Small intestine (tissue), 7 donors: ENCODE results near the gene PSMB1. TPM values are rescaled to one million over a fixed set of nuclear protein-coding genes. Genes with fewer than 3 reads are reported as not detected.
A peak's percentile ranks its signal among the peaks of the same experiment; 100 is the strongest.
"Not testable (repeated sequence)": the region's sequence is repeated elsewhere in the genome, so short reads cannot be mapped to it uniquely, and the experiment has no call there.

Experiments used
- DNase-seq, 2 donors: peaks; one replicate each; pipeline versions ENCODE4 v3.0.0 to v3.0.0-alpha.2; 2013
- FAIRE-seq: peaks from 2 replicates; lab custom pipeline; 2012; peaks lifted over from hg19 to GRCh38; lab: Jason Lieb, UNC
- H3K27ac ChIP-seq, 3 donors: one replicate each; pipeline ENCODE4 v1.5.1; 2013; ENCODE audit warnings: low read length in 2 of 3, mild to moderate bottlenecking in 2 of 3, control low read depth in 1 of 3, inconsistent platforms in 1 of 3, low read depth in 1 of 3, moderate library complexity in 1 of 3
- H3K27me3 ChIP-seq, 3 donors: one replicate each; pipeline ENCODE4 v1.6.1; 2013; ENCODE audit warnings: low read length in 3 of 3, inconsistent platforms in 1 of 3; ENCODE audit not compliant: control insufficient read depth in 3 of 3, insufficient read depth in 3 of 3
- H3K36me3 ChIP-seq, 3 donors: one replicate each; pipeline ENCODE4 v1.6.1; 2013; ENCODE audit warnings: low read length in 3 of 3, inconsistent platforms in 1 of 3, low read depth in 1 of 3, mild to moderate bottlenecking in 1 of 3, moderate library complexity in 1 of 3; ENCODE audit not compliant: control insufficient read depth in 3 of 3, insufficient read depth in 2 of 3
- H3K4me1 ChIP-seq, 3 donors: one replicate each; pipeline ENCODE4 v1.6.1; 2013; ENCODE audit warnings: low read length in 2 of 3, inconsistent platforms in 1 of 3, low read depth in 1 of 3, mild to moderate bottlenecking in 1 of 3, moderate library complexity in 1 of 3; ENCODE audit not compliant: control insufficient read depth in 3 of 3, insufficient read depth in 2 of 3
- H3K4me3 ChIP-seq, 3 donors: one replicate each; pipeline ENCODE4 v1.5.1; 2013; ENCODE audit warnings: low read length in 3 of 3, control low read depth in 1 of 3, inconsistent platforms in 1 of 3, low read depth in 1 of 3, mild to moderate bottlenecking in 1 of 3, moderate library complexity in 1 of 3
- H3K9me3 ChIP-seq, 2 donors: one replicate each; pipeline ENCODE4 v1.6.1; 2013; ENCODE audit warnings: low read depth in 1 of 2, low read length in 1 of 2; ENCODE audit not compliant: control insufficient read depth in 2 of 2, insufficient read depth in 1 of 2
- WGBS, 3 donors: extraction: QIAGEN DNeasy Blood & Tissue Kit; methylation state at CpG; one replicate each; pipeline ENCODE4 v1.1.7; 2013; 5-methylcytosine and 5-hydroxymethylcytosine counted together
- polyA plus RNA-seq, 4 donors: library from polyadenylated mRNA; stranded (reverse) in 3 of 4; unstranded in 1 of 4; fragments of 200-250 nt in 3 of 4; fragments of 120-200 nt in 1 of 4; gene quantifications; one replicate each; pipeline versions ENCODE4 v1.2.1 to v1.2.3, GENCODE V29; 2013
- donor health status: healthy with polysubstance abuse.
- donor health status: control.
- donor health status: control.
- donor health status: Bipolar disorder and iron deficiency.
- donor health status: healthy.

Gene PSMB1
- polyA plus RNA-seq, 4 donors: 198 to 314 (median 308) TPM

- no peak for FAIRE-seq
- 66 to 75% (median 70%) methylated on average over 4 of the region's 4 CpGs for WGBS, 3 donors
- Histone ChIP-seq H3K4me1 (no peaks in the 10 kb centered on the region), H3K9me3 (peaks cover 0 to 13% of the 10 kb centered on the region in 2 donors), H3K4me3 (no peak overlapping the region), H3K27ac (no peak overlapping the region), H3K36me3 (no peaks in the 10 kb centered on the region), H3K27me3 (no peaks in the 10 kb centered on the region)
- no peak for DNase-seq
Observed at GRCh38 chr6:170506446-170506845, 46.7 kb downstream of the PSMB1 start.

DNA sequence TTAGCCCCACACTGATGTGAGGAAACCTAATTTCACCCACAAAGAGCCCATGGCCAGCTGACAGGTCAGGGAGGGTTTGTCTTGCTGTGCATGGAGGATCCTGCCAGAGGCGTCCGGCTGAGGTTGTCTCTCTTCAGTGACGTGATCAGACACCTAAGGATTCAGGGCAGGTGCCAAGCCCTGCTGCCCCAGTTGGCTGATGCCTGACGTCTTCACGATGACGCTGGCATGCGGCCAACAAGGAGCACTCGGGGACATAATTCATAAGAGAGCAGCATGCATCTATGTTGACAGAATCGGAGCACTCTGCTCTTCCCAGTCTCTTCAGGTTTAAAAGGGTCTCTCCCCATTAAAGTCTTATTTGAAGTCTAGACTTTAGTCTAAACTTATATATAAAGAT, 47.8 kb downstream of the PSMB1 start:
- FAIRE-seq (no peak), DNase-seq (peak in 1 of 2 donors; percentile 27)
- Histone ChIP-seq H3K4me3 (no peak overlapping the region), H3K27me3 (no peaks in the 10 kb centered on the region), H3K9me3 (peaks cover 0 to 16% of the 10 kb centered on the region in 2 donors), H3K36me3 (no peaks in the 10 kb centered on the region), H3K4me1 (no peaks in the 10 kb centered on the region), H3K27ac (no peak overlapping the region)
- 10 to 32% (median 20%) methylated on average over 9 of the region's 9 CpGs for WGBS, 3 donors

- 60 to 73% (median 64%) methylated on average over 4 of the region's 4 CpGs for WGBS, 3 donors
- FAIRE-seq (no peak), DNase-seq (no peak)
- Histone ChIP-seq H3K4me1 (no peaks in the 10 kb centered on the region), H3K27ac (no peak overlapping the region), H3K36me3 (no peaks in the 10 kb centered on the region), H3K4me3 (no peak overlapping the region), H3K9me3 (peaks cover 0 to 16% of the 10 kb centered on the region in 2 donors), H3K27me3 (no peaks in the 10 kb centered on the region)
Observed at GRCh38 chr6:170504479-170504878, 48.6 kb downstream of the PSMB1 start.

GRCh38 chr6:170503414-170503761, 49.7 kb downstream of the PSMB1 start:
- no peak overlapping the region for H3K4me3 ChIP-seq
- no peaks in the 10 kb centered on the region for H3K27me3 ChIP-seq
- H3K9me3 ChIP-seq: peaks cover 0 to 16% of the 10 kb centered on the region in 2 donors
- H3K27ac ChIP-seq: no peak overlapping the region
- DNase-seq: no peak
- H3K36me3 ChIP-seq: no peaks in the 10 kb centered on the region
- no peaks in the 10 kb centered on the region for H3K4me1 ChIP-seq
- no peak for FAIRE-seq

DNA sequence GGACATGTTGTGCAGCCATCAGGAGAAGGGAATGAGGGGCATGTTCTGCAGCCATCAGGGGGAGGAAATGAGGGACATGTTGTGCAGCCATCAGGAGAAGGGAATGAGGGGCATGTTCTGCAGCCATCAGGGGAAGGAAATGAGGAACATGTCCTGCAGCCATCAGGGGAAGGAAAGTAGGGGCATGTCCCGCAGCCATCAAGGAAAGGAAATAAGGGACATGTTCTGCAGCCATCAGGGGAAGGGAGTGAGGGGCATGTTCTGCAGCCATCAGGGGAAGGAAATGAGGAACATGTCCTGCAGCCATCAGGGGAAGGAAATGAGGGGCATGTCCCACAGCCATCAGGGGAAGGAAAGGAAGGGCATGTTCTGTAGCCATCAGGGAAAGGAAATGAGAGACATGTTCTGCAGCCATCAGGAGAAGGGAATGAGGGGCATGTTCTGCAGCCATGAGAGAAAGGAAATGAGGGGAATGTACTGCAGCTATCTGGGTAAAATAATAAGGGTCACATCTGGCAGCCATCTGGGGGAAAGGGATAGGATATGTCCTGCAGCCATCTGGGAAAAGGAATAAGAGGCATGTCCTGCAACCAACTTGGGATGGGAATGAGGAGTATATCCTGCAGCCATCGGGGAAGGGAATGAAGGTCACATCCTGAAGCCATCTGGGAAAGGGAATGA, 50.2 kb downstream of the PSMB1 start:
- H3K4me3 ChIP-seq, H3K27ac ChIP-seq, H3K4me1 ChIP-seq, H3K36me3 ChIP-seq, H3K27me3 ChIP-seq, FAIRE-seq, DNase-seq: not testable (repeated sequence)
- WGBS, 3 donors: 66 to 90% (median 84%) methylated on average over 2 of the region's 2 CpGs
- H3K9me3 ChIP-seq: peaks cover 0 to 16% of the 10 kb centered on the region in 2 donors

DNA sequence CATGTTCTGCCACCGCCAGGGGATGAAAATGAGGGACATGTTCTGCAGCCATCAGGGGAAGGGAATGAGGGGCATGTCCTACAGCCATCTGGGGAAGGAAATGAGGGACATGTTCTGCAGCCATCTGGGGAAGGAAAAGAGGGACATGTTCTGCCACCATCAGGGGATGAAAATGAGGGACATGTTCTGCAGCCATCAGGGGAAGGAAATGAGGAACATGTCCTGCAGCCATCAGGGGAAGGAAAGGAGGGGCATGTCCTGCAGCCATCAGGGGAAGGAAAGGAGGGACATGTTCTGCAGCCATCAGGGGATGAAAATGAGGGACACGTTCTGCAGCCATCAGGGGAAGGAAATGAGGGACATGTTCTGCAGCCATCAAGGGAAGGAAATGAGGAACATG, 50.8 kb downstream of the PSMB1 start:
- H3K36me3 ChIP-seq, H3K27ac ChIP-seq, H3K4me1 ChIP-seq, H3K4me3 ChIP-seq, FAIRE-seq, DNase-seq, H3K27me3 ChIP-seq: not testable (repeated sequence)
- H3K9me3 ChIP-seq: peaks cover 0 to 16% of the 10 kb centered on the region in 2 donors
- 46 to 72% (median 50%) methylated on average over 2 of the region's 2 CpGs for WGBS, 3 donors

DNA sequence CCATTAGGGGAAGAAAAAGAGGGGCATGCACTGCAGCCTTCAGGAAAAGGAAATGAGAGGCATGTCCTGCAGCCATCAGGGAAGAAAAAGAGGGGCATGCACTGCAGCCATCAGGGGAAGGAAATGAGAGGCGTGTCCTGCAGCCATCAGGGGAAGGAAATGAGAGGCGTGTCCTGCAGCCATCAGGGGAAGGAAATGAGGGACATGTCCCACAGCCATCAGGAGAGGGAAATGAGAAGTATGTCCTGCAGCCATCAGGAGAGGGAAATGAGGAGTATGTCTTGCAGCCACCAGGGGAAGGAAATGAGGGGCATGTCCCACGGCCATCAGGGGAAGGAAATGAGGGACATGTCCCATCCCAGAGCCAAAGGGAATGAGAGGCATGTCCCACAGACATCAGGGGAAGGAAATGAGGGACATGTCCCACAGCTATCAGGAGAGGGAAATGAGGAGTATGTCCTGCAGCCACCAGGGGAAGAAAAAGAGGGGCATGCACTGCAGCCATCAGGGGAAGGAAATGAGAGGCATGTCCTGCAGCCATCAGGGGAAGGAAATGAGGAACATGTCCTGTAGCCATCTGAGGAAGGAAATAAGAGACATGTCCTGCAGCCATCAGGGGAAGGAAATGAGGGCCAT, 52.0 kb downstream of the PSMB1 start:
- Histone ChIP-seq H3K27ac (no peak overlapping the region), H3K4me1 (no peaks in the 10 kb centered on the region), H3K27me3 (no peaks in the 10 kb centered on the region), H3K36me3 (no peaks in the 10 kb centered on the region), H3K4me3 (no peak overlapping the region), H3K9me3 (peaks cover 0 to 16% of the 10 kb centered on the region in 2 donors)
- WGBS, 3 donors: 63 to 71% (median 67%) methylated on average over 3 of the region's 3 CpGs
- DNase-seq (no peak), FAIRE-seq (no peak)

GRCh38 chr6:170497841-170498301, 55.2 kb downstream of the PSMB1 start:
- H3K36me3 ChIP-seq: no peaks in the 10 kb centered on the region
- WGBS, 3 donors: 24 to 39% (median 35%) methylated on average over 4 of the region's 4 CpGs
- FAIRE-seq (no peak), DNase-seq (no peak)
- H3K27ac ChIP-seq: no peak overlapping the region
- H3K9me3 ChIP-seq: peaks cover 0 to 16% of the 10 kb centered on the region in 2 donors
- no peak overlapping the region for H3K4me3 ChIP-seq
- H3K27me3 ChIP-seq: no peaks in the 10 kb centered on the region
- H3K4me1 ChIP-seq: no peaks in the 10 kb centered on the region
